ENCODE results near the gene TARDBP.
A peak's percentile ranks its signal among the peaks of the same experiment; 100 is the strongest.

The TARDBP gene

DNA sequence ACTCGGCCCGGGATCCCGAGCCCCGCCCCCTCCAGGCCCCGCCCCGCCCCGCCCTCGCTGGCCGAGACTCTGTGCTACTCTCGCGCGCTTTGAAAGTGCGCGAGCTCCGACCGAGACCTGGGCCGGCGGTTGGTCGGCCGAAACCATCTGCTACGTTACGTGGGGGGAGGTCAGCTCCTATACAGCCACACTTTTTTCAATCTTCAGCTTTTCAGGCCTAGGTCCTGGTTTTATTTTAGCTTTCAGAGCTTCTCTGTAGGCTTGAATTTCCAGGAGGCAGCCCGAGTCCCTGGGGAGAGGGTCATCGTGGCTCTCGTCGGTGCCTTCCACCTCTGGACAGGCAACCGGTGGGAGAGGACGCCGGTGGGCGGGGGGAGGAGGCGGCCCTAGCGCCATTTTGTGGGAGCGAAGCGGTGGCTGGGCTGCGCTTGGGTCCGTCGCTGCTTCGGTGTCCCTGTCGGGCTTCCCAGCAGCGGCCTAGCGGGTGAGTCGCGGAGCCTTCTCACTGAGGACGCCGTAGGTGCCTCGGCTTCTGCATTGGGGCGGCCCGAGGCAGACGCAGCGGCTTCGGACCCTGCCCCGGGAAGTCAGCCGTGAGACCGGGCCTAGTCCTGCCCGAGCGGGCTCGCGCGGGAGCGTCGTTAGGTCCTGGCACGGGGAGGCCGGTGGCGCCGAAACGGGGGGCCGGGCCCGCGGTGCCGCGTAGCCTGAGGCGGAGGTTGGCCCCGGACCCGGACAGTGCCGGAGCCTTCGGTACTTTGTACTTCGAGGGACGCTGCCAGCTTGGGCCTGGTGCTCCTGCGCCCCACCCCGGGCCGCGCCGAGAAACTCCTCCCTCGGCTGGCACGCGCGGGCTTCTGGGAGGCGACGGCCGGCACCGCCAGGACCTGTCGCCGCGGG lies at the start of gene TARDBP:
TARDBP (plus strand) TSS at position 395 of the 900 bp plus-strand sequence. CDS start 1,074 bp downstream, outside the sequence.
- H3K27ac ChIP-seq, result peak within 1 kb of the TSS; percentile 97

DNA sequence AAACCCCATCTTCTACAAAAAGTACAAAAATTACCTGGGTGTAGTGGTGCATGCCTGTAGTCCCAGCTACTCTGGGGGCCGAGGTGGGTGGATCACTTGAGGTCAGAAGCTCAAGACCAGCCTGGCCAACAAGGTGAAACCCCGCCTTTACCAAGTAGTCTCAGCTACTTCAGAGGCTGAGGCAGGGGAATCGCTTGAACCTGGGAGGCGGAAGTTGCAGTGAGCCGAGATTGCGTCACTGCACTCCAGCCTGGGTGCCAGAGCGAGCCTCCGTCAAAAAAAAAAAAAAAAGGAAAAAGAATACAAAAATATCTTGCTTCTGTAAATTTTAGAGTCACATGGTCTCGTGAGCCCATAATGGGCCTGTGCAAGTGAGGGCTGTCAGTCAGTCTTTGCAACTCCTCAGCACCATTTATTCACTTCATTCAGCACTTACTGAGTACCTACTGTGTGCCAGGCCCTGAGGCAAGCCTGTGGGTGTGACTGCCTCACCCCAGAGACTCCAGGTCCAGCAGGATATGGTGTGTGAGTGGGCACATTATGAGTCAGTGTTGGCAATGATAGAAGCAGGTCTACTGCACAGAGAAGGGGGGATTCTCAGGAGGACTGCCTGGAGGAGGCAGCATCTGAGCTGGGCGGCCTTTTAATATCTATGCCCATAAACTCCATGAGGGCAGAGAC lies 46.8 kb upstream of the TARDBP start:
- H3K27ac ChIP-seq, result no peak overlapping the region
- TF ChIP-seq CTCF (conservative IDR thresholded peaks at IDR 0.05), result no peak

More for the DNA sequence above, at the start of gene TARDBP:
- no peak for TF ChIP-seq CTCF (conservative IDR thresholded peaks at IDR 0.05)

GRCh38 chr1:10967090-10967489 lies 45.4 kb upstream of the TARDBP start:
- no peak for TF ChIP-seq CTCF (conservative IDR thresholded peaks at IDR 0.05)
- no peak overlapping the region for H3K27ac ChIP-seq

- no peak for TF ChIP-seq CTCF (conservative IDR thresholded peaks at IDR 0.05)
- no peak overlapping the region for H3K27ac ChIP-seq
Observed at GRCh38 chr1:10968411-10968826, 44.0 kb upstream of the TARDBP start.

- H3K27ac ChIP-seq, result no peak overlapping the region
- no peak for TF ChIP-seq CTCF (conservative IDR thresholded peaks at IDR 0.05)
Observed at GRCh38 chr1:10969267-10969970, 43.0 kb upstream of the TARDBP start.

GRCh38 chr1:10969971-10970332 lies 42.5 kb upstream of the TARDBP start:
- TF ChIP-seq CTCF (conservative IDR thresholded peaks at IDR 0.05), result no peak
- H3K27ac ChIP-seq, result no peak overlapping the region

GRCh38 chr1:10973552-10973951 lies 38.9 kb upstream of the TARDBP start:
- no peak overlapping the region for H3K27ac ChIP-seq
- TF ChIP-seq CTCF (conservative IDR thresholded peaks at IDR 0.05), result no peak

Measured in VCaP (cell line).